Esophagus muscularis mucosa (tissue), 4 donors: ENCODE data around the gene SELENOO.

Experiments used
- EP300 ChIP-seq: sonication (generic); formaldehyde crosslinking; IDR thresholded peaks from one replicate; pipeline ENCODE4 v1.6.1; 2017; ENCODE audit warnings: antibody characterized with exemption
- POLR2A ChIP-seq: fragments of 450-650 bp; IDR thresholded peaks from one replicate; pipeline ENCODE4 v1.6.1; 2017; ENCODE audit warnings: antibody characterized with exemption, moderate library complexity, mild to moderate bottlenecking, low read depth
- POLR2AphosphoS5 ChIP-seq, 2 donors: sonication (generic); formaldehyde crosslinking; IDR thresholded peaks; one replicate each; pipeline ENCODE4 v1.6.1; 2017; ENCODE audit warnings: antibody characterized with exemption in 2 of 2
- TF ChIP-seq, protein P1 (sequence below), 3 experiments: fragments of 200-600 bp in 2 of 3; fragments of 450-650 bp in 1 of 3; sonication (generic) in 2 of 3; IDR thresholded peaks; one replicate each; pipeline ENCODE4 v1.5.1; 2017 to 2019; ENCODE audit warnings: antibody characterized with exemption in 3 of 3, mild to moderate bottlenecking in 2 of 3, moderate library complexity in 1 of 3

DNA sequence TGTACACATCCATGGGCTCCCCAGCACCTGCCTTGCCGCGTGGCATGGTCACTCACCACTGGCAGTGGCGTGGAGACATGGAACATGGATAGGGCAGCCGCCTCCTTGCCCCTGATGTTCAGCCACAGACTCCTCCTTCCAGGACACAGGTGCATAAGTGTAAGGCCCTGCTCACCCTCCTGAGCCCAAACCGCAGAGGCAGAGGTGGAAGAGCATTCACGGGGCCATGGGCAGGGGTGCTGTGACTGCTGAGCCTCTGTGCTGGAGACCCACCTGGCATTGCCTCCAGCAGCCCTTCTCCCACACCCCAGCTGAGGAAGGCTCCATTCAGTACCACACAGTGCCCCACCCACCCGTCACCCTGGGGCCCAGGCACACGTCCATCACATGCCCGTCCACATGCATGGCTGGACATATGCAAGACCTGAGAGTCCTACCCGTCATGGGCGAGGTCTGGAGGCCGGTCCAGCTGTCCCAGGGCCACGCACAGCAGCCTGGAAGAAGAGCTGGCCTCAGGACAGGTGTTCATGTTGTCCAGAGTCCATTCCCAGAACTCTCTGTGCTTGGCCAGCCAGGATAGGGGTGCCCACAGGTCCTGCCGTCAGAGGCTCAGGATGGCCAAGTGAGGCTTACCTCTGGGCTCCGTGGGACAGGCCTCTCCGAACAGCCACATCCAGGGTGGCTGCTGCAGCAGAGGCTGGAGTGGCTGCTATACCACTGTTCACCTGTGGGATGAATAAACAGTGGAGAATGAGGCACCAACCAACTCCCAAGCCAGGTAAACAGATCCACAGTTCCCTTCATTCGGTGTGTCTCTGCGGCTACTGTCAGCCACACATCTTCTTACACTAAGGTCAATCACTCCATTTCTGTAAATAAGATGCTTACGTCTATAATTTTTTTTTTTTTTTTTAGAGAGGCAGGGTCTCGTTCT, 45.7 kb downstream of the SELENOO start:
- TF ChIP-seq, protein P1, sequence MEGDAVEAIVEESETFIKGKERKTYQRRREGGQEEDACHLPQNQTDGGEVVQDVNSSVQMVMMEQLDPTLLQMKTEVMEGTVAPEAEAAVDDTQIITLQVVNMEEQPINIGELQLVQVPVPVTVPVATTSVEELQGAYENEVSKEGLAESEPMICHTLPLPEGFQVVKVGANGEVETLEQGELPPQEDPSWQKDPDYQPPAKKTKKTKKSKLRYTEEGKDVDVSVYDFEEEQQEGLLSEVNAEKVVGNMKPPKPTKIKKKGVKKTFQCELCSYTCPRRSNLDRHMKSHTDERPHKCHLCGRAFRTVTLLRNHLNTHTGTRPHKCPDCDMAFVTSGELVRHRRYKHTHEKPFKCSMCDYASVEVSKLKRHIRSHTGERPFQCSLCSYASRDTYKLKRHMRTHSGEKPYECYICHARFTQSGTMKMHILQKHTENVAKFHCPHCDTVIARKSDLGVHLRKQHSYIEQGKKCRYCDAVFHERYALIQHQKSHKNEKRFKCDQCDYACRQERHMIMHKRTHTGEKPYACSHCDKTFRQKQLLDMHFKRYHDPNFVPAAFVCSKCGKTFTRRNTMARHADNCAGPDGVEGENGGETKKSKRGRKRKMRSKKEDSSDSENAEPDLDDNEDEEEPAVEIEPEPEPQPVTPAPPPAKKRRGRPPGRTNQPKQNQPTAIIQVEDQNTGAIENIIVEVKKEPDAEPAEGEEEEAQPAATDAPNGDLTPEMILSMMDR (IDR thresholded peaks at IDR 0.05) = no peak
- TF ChIP-seq POLR2A (no peak), EP300 (no peak), POLR2AphosphoS5 (IDR thresholded peaks at IDR 0.05) (no peak)
